Chondrocyte (in vitro differentiated cells): ENCODE results near the gene MDC1. TPM values are rescaled to one million over a fixed set of nuclear protein-coding genes. Genes with fewer than 3 reads are reported as not detected.

Experiments used
- DNase-seq: peaks from one replicate; pipeline ENCODE4 v3.0.0; 2021; ENCODE audit warnings: mixed read lengths, low spot score
- H3K27ac Mint-ChIP-seq: one replicate; pipeline ENCODE4 v1.8.0; 2021; ENCODE audit warnings: mild to moderate bottlenecking, moderate library complexity, mixed read lengths; ENCODE audit not compliant: unreplicated experiment
- H3K27me3 Mint-ChIP-seq: 2 replicates; pipeline ENCODE4 v1.8.0; 2021; ENCODE audit warnings: low read depth, mixed read lengths
- H3K36me3 Mint-ChIP-seq: 2 replicates; pipeline ENCODE4 v1.8.0; 2021; ENCODE audit warnings: low read depth, mixed read lengths
- H3K4me1 Mint-ChIP-seq: 2 replicates; pipeline ENCODE4 v1.8.0; 2021; ENCODE audit warnings: low read depth, mild to moderate bottlenecking, mixed read lengths
- H3K4me3 Mint-ChIP-seq: one replicate; pipeline ENCODE4 v1.8.0; 2021; ENCODE audit warnings: mild to moderate bottlenecking, moderate library complexity, mixed read lengths; ENCODE audit not compliant: unreplicated experiment
- H3K9me3 Mint-ChIP-seq: 2 replicates; pipeline ENCODE4 v1.8.0; 2021; ENCODE audit warnings: low read depth, mixed read lengths
- CTCF ChIP-seq: fragments of 200-600 bp; sonication (generic); IDR thresholded peaks from 2 replicates; pipeline ENCODE4 v1.5.0; 2021; ENCODE audit warnings: antibody characterized with exemption, mild to moderate bottlenecking, moderate library complexity
- total RNA-seq: library from RNA; stranded (reverse); gene quantifications from 3 replicates; pipeline ENCODE4 v1.2.1, GENCODE V29; 2021

MDC1 gene
- total RNA-seq, 1 donor from 2014 or later, result 33.5 TPM

- TF ChIP-seq CTCF, result no peak
- DNase-seq, result no peak
- Mint-ChIP-seq H3K4me1 (no peaks in the 10 kb centered on the region), H3K4me3 (no peak overlapping the region), H3K27ac (no peak overlapping the region), H3K36me3 (peaks cover 39% of the 10 kb centered on the region), H3K9me3 (no peaks in the 10 kb centered on the region), H3K27me3 (no peaks in the 10 kb centered on the region)
Measured at GRCh38 chr6:30654798-30655742, 62.0 kb downstream of the MDC1 start.

GRCh38 chr6:30651143-30651542 is 65.9 kb downstream of the MDC1 start:
- no peaks in the 10 kb centered on the region for H3K27me3 Mint-ChIP-seq
- no peaks in the 10 kb centered on the region for H3K9me3 Mint-ChIP-seq
- no peak for DNase-seq
- TF ChIP-seq CTCF, result no peak
- no peak overlapping the region for H3K4me3 Mint-ChIP-seq
- H3K27ac Mint-ChIP-seq, result no peak overlapping the region
- peaks cover 24% of the 10 kb centered on the region for H3K36me3 Mint-ChIP-seq
- H3K4me1 Mint-ChIP-seq, result peaks cover 13% of the 10 kb centered on the region

Other genes starting within 250 kb of the MDC1 start
- gene HLA-E, start 227.8 kb downstream of the MDC1 start, total RNA-seq, result 89.9 to 93.8 TPM (median 93.2 TPM) in 3 replicates
- 57.7 to 76.7 TPM (median 61.5 TPM) in 3 replicates for gene GNL1, start 160.8 kb downstream of the MDC1 start, total RNA-seq
- gene PRR3, start 160.0 kb downstream of the MDC1 start, total RNA-seq, result 8.6 to 13.6 TPM (median 9.9 TPM) in 3 replicates
- gene ABCF1, start 145.8 kb downstream of the MDC1 start, total RNA-seq, result 51.9 to 66.1 TPM (median 53.0 TPM) in 3 replicates
- 57.1 to 64.5 TPM (median 58.2 TPM) in 3 replicates for gene PPP1R10, start 100.0 kb downstream of the MDC1 start, total RNA-seq
- 23.3 to 25.4 TPM (median 24.7 TPM) in 3 replicates for gene MRPS18B, start 99.4 kb downstream of the MDC1 start, total RNA-seq
- gene ATAT1, start 90.4 kb downstream of the MDC1 start, total RNA-seq, result 11.4 to 18.7 TPM (median 12.5 TPM) in 3 replicates
- gene C6orf136, start 70.1 kb downstream of the MDC1 start, total RNA-seq, result 11.5 to 18.3 TPM (median 13.4 TPM) in 3 replicates
- 20.4 to 29.6 TPM (median 22.6 TPM) in 3 replicates for gene DHX16, start 44.3 kb downstream of the MDC1 start, total RNA-seq
- 99.9 to 171 TPM (median 165 TPM) in 3 replicates for gene PPP1R18, start 30.6 kb downstream of the MDC1 start, total RNA-seq
- 18.6 to 26.3 TPM (median 20.0 TPM) in 3 replicates for gene NRM, start 26.3 kb downstream of the MDC1 start, total RNA-seq
- 681 to 975 TPM (median 692 TPM) in 3 replicates for gene TUBB, start 3.1 kb upstream of the MDC1 start, total RNA-seq
- gene FLOT1, start 25.4 kb upstream of the MDC1 start, total RNA-seq, result 66.8 to 72.7 TPM (median 69.1 TPM) in 3 replicates
- 332 to 354 TPM (median 333 TPM) in 3 replicates for gene IER3, start 27.3 kb upstream of the MDC1 start, total RNA-seq
- gene DDR1, start 167.2 kb upstream of the MDC1 start, total RNA-seq, result 112 to 157 TPM (median 117 TPM) in 3 replicates
- gene GTF2H4, start 190.9 kb upstream of the MDC1 start, total RNA-seq, result 39.5 to 54.6 TPM (median 40.1 TPM) in 3 replicates
- 33.1 to 48.0 TPM (median 33.8 TPM) in 3 replicates for gene VARS2, start 197.0 kb upstream of the MDC1 start, total RNA-seq
- gene SFTA2, start 214.9 kb upstream of the MDC1 start, total RNA-seq, result not detected in 3 replicates
- gene MUCL3, start 223.7 kb upstream of the MDC1 start, total RNA-seq, result 0.07 TPM in 1 of 3 replicates, not detected in the others